ENCODE measurements around the gene DLX2. TPM values are rescaled to one million over a fixed set of nuclear protein-coding genes. Genes with fewer than 3 reads are reported as not detected.
"Not testable (repeated sequence)": the region's sequence is repeated elsewhere in the genome, so short reads cannot be mapped to it uniquely, and the experiment has no call there.

Gene DLX2
- total RNA-seq, 4 donors from 2014 or later = not detected

DNA sequence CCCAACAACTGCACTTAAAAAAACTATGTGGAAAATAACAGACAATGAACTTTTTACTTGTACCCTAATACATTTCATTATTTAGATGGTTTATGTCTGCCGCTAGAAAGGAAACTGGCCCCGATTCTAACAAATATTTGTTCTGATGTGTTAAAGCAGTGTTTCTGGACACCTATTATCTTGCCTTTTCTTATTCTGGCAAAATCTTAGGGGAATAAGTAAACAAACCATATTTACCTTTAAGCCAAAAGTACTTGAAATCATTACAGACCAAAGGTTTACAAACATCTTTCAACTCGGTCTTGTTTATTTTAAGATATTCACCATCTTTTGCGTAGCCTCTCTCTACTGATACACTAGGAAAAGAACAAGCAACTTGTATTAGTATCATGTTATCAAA lies 29.2 kb downstream of the DLX2 start:
- Histone ChIP-seq H3K9me3 (no peaks in the 10 kb centered on the region), H3K36me3 (no peaks in the 10 kb centered on the region), H3K4me1 (no peaks in the 10 kb centered on the region), H3K27ac (no peak overlapping the region), H3K27me3 (no peaks in the 10 kb centered on the region), H3K4me3 (no peak overlapping the region)
- TF ChIP-seq, protein P1, sequence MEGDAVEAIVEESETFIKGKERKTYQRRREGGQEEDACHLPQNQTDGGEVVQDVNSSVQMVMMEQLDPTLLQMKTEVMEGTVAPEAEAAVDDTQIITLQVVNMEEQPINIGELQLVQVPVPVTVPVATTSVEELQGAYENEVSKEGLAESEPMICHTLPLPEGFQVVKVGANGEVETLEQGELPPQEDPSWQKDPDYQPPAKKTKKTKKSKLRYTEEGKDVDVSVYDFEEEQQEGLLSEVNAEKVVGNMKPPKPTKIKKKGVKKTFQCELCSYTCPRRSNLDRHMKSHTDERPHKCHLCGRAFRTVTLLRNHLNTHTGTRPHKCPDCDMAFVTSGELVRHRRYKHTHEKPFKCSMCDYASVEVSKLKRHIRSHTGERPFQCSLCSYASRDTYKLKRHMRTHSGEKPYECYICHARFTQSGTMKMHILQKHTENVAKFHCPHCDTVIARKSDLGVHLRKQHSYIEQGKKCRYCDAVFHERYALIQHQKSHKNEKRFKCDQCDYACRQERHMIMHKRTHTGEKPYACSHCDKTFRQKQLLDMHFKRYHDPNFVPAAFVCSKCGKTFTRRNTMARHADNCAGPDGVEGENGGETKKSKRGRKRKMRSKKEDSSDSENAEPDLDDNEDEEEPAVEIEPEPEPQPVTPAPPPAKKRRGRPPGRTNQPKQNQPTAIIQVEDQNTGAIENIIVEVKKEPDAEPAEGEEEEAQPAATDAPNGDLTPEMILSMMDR (IDR thresholded peaks at IDR 0.05) = no peak
- no peak for TF ChIP-seq POLR2A (IDR thresholded peaks at IDR 0.05)
- DNase-seq = no peak

DNA sequence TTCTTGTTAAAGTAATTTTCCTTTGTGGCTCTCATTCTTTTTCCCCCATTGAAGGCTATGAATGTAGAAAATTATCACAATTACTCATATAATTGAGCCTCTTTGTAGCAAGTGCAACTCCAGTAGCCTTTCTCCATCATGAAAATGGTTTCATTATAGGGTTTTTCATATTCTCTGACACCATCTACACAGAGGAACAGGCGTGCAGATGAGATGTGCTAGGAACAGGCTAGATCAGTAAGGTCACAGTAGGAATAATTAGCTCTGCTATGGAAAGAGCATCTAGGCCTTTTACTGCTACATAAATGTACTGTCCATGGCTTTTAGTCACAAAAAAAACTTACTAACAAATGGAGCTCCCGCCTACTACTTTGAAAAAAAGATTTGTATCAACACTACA lies 30.0 kb downstream of the DLX2 start:
- TF ChIP-seq POLR2A (IDR thresholded peaks at IDR 0.05) = no peak
- TF ChIP-seq, protein P1 (IDR thresholded peaks at IDR 0.05) = no peak
- no peaks in the 10 kb centered on the region for H3K27me3 ChIP-seq

DNA sequence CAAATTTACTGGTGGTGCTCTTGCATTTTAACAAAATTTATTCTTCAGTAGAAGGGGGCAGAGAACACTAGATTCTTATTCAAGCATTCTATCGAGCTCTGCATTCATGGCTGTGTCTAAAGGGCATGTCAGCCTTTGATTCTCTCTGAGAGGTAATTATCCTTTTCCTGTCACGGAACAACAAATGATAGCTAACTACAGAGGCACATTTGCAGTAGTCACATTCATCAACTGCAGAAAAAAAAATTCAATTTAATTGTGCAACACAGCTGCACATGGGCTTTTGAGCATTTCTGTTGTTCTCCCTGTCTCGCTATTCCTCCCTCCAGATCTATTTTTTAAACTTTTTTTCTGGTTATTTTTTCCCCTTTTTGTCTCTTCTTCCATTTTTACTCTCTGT lies 30.4 kb downstream of the DLX2 start:
- DNase-seq = no peak

More for the DNA sequence above, 30.0 kb downstream of the DLX2 start:
- no peak for DNase-seq
- Histone ChIP-seq H3K36me3 (no peaks in the 10 kb centered on the region), H3K27ac (no peak overlapping the region), H3K4me1 (no peaks in the 10 kb centered on the region), H3K4me3 (no peak overlapping the region), H3K9me3 (no peaks in the 10 kb centered on the region)

DNA sequence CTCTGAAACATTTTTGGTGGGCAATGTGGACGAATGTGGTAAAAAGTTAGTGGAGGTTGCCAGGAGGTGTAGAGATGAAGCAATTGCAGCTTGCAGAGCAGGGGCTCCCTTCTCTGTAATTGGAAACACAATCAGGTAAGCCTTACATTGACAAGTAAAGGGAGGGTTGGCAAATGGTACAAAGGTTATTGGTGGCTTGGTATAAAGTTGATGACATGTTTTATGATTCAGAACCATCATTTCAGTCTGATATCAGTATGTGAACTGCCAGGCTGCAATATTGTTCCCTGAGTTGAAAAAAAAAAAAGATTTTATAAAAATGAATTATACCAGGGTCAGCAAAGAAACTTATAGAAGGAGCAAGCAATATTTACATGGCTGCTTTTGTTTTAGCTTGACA lies 31.8 kb downstream of the DLX2 start:
- Histone ChIP-seq H3K9me3 (no peaks in the 10 kb centered on the region), H3K27ac (no peak overlapping the region), H3K27me3 (no peaks in the 10 kb centered on the region), H3K4me1 (no peaks in the 10 kb centered on the region), H3K36me3 (no peaks in the 10 kb centered on the region), H3K4me3 (no peak overlapping the region)
- no peak for DNase-seq
- TF ChIP-seq POLR2A (IDR thresholded peaks at IDR 0.05) = no peak
- TF ChIP-seq, protein P1 (IDR thresholded peaks at IDR 0.05) = no peak

More for the DNA sequence above, 30.4 kb downstream of the DLX2 start:
- Histone ChIP-seq H3K36me3 (no peaks in the 10 kb centered on the region), H3K9me3 (no peaks in the 10 kb centered on the region), H3K27me3 (no peaks in the 10 kb centered on the region), H3K27ac (no peak overlapping the region), H3K4me1 (no peaks in the 10 kb centered on the region), H3K4me3 (no peak overlapping the region)
- TF ChIP-seq, protein P1 (IDR thresholded peaks at IDR 0.05) = no peak
- TF ChIP-seq POLR2A (IDR thresholded peaks at IDR 0.05) = no peak

DNA sequence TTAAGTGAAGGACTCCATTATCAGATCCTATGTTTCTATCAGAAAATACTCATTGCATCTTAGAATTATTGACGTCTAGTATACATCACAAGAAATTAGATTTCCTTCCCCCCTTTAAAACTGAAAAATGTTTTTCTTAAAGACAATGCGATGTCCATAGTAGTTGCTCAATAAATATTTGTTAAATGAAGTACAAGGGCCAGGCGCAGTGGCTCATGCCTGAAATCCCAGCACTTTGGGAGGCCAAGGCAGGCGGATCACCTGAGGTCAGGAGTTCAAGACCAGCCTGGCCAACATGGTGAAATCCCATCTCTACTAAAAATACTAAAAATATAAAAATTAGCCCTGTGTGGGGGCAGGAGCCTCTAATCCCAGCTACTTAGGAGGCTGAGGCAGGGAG lies 34.8 kb downstream of the DLX2 start:
- H3K36me3 ChIP-seq, H3K4me3 ChIP-seq, H3K27me3 ChIP-seq, H3K9me3 ChIP-seq, H3K4me1 ChIP-seq, DNase-seq, H3K27ac ChIP-seq: not testable (repeated sequence)

DNA sequence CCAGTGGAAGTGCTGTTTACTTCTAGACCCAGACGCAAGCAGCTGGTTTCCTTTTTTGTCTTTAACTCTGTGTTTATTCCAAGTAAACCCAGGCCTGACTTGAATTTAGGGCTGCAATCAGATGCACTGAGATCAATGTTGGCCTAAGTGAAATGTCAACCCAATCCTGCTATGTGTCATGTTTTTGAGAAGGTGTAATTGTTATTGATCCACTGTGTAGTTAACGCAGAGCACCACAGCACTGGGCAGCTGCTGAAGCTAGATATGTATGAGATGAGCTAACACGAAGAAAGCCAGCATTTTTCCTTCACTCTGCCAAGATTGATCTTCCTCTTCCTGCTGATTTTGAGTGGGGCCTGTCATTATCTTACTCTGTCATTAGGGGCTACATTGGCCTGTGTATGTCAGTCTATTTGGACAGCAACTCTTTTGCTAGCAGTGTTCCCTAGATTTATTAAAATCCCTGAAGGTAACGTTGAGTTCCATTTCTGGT lies 36.3 kb downstream of the DLX2 start:
- no peaks in the 10 kb centered on the region for H3K9me3 ChIP-seq
- H3K27me3 ChIP-seq = no peaks in the 10 kb centered on the region
- no peaks in the 10 kb centered on the region for H3K4me1 ChIP-seq
- no peak for DNase-seq
- no peak overlapping the region for H3K27ac ChIP-seq
- no peak for TF ChIP-seq POLR2A (IDR thresholded peaks at IDR 0.05)
- TF ChIP-seq, protein P1 (IDR thresholded peaks at IDR 0.05) = no peak
- H3K4me3 ChIP-seq = no peak overlapping the region
- H3K36me3 ChIP-seq = no peaks in the 10 kb centered on the region

Measured in Peyer's patch (tissue), 4 donors.